Measurements from ENCODE around the gene THOC6. TPM values are rescaled to one million over a fixed set of nuclear protein-coding genes. Genes with fewer than 3 reads are reported as not detected.
"Not testable (repeated sequence)": the region's sequence is repeated elsewhere in the genome, so short reads cannot be mapped to it uniquely, and the experiment has no call there.

Gene THOC6
- total RNA-seq, 2 experiments from 2014 or later, result 46.9 to 50.2 TPM

DNA sequence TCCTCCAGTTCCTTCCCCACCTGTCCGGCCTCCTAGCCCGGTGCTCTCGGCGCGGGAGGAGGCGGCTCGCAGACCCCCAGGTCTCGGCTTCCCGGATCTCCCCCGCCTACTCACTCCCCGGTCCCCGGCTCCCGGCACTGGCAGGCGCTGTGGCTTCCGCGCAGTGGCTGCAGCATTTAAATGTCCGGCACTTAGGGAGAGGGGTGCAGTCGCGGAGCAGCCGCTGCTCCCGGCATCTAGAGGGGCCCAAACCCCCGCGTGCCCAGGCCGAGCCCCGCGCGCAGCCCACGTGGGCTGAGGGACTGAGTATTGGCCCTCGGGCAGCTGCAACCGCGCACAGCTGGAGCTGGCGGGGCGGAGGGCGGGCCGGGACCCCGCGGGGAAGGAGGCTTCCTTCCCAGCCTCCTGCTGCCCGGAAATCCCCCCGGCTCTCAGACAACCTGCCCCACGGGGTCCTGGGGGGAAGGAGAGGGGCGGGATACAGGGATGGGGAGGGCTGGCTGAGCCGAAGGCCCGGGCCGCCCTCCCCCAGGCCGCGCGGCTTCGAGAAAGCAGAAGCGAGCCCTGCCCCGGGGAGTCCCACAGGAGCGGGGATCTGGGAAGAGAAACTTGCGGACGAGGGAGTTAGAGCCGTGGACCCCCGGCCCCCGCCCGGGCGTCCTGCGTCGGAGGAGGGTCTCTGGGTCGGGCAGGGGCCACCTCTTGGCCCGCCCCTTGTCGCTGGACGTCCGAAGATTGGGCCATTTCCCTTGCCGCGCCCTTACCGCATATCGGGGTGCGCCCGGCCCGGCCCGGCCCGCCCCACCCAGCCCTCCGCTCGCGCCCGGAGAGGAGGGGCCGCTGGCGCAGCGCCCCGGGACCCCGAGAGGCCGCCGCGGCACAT is 22.2 kb downstream of the THOC6 start, which contains the start of gene MMP25:
Gene MMP25, plus strand, starts transcription at position 804 of the 883 bp plus-strand sequence. CDS start 357 bp downstream, outside the sequence.
- Mint-ChIP-seq H3K9me3 (ENCODE audit: low read depth) (no peaks in the 10 kb centered on the region), H3K36me3 (ENCODE audit: low read depth) (no peaks in the 10 kb centered on the region), H3K27me3 (peaks cover 42% of the 10 kb centered on the region), H3K27ac (no peak within 1 kb of the TSS), H3K4me3 (peak within 1 kb of the TSS; percentile 63), H3K4me1 (peaks cover 14% of the 10 kb centered on the region)
- ChIA-PET POLR2A (no interaction called here), CTCF (interaction anchor here (0.9 to 1.7 kb wide), 5 partner anchors 11 to 122 kb away, joined by 4 to 12 read pairs (median 4); no protein-coding TSS in a partner anchor)
- intact Hi-C loops (cut with DNase I, micrococcal nuclease), result no loop called here
- peak; percentile 19 for ATAC-seq
- DNase-seq, result no peak

GRCh38 chr16:3046641-3047386 is 23.0 kb downstream of the THOC6 start:
- Mint-ChIP-seq H3K27me3 (peaks cover 40% of the 10 kb centered on the region), H3K9me3 (ENCODE audit: low read depth) (no peaks in the 10 kb centered on the region), H3K27ac (no peak overlapping the region), H3K36me3 (ENCODE audit: low read depth) (no peaks in the 10 kb centered on the region), H3K4me3 (peak overlapping the region; percentile 43), H3K4me1 (peaks cover 19% of the 10 kb centered on the region)
- ATAC-seq (peak; percentile 31), DNase-seq (peak; percentile 43)
- POLR2A ChIA-PET, result no interaction called here
- CTCF ChIA-PET, result interaction anchor here (2.1 to 6.0 kb wide), 3 partner anchors 12 to 83 kb away, joined by 5 to 61 read pairs (median 13); no protein-coding TSS in a partner anchor
- intact Hi-C loops (cut with DNase I, micrococcal nuclease), result no loop called here

DNA sequence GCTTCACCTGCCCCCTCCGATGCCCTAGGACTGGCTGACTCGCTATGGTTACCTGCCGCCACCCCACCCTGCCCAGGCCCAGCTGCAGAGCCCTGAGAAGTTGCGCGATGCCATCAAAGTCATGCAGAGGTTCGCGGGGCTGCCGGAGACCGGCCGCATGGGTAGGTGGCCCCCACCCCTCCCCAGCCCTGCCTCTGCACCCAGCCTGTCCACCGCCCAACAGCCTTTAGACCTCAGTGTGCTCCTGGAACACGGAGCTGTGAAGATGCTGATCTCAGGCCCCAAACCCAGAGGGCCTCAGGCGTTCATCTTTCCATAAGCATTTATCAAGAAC is 23.5 kb downstream of the THOC6 start:
- no peaks in the 10 kb centered on the region for H3K36me3 Mint-ChIP-seq (ENCODE audit: low read depth)
- H3K4me1 Mint-ChIP-seq, result peaks cover 19% of the 10 kb centered on the region
- DNase-seq, result no peak
- POLR2A ChIA-PET, result no interaction called here
- no peak overlapping the region for H3K4me3 Mint-ChIP-seq
- H3K27me3 Mint-ChIP-seq, result peaks cover 40% of the 10 kb centered on the region
- no peak for ATAC-seq
- intact Hi-C loops (cut with DNase I, micrococcal nuclease), result no loop called here
- H3K27ac Mint-ChIP-seq, result no peak overlapping the region
- CTCF ChIA-PET, result interaction anchor here (2.1 to 6.0 kb wide), 3 partner anchors 11 to 82 kb away, joined by 5 to 61 read pairs (median 13); no protein-coding TSS in a partner anchor
- H3K9me3 Mint-ChIP-seq (ENCODE audit: low read depth), result no peaks in the 10 kb centered on the region

GRCh38 chr16:3049921-3050481 is 26.2 kb downstream of the THOC6 start:
- no peak overlapping the region for H3K4me3 Mint-ChIP-seq
- no peaks in the 10 kb centered on the region for H3K9me3 Mint-ChIP-seq (ENCODE audit: low read depth)
- intact Hi-C loops (cut with DNase I, micrococcal nuclease), result no loop called here
- no peak overlapping the region for H3K27ac Mint-ChIP-seq
- ChIA-PET POLR2A (no interaction called here), CTCF (interaction anchor here (1.0 to 6.0 kb wide), 2 partner anchors 19 to 116 kb away, joined by 3 to 61 read pairs; no protein-coding TSS in a partner anchor)
- H3K36me3 Mint-ChIP-seq (ENCODE audit: low read depth), result peaks cover 4% of the 10 kb centered on the region
- ATAC-seq (no peak), DNase-seq (no peak)
- H3K27me3 Mint-ChIP-seq, result peaks cover 19% of the 10 kb centered on the region
- peaks cover 25% of the 10 kb centered on the region for H3K4me1 Mint-ChIP-seq

DNA sequence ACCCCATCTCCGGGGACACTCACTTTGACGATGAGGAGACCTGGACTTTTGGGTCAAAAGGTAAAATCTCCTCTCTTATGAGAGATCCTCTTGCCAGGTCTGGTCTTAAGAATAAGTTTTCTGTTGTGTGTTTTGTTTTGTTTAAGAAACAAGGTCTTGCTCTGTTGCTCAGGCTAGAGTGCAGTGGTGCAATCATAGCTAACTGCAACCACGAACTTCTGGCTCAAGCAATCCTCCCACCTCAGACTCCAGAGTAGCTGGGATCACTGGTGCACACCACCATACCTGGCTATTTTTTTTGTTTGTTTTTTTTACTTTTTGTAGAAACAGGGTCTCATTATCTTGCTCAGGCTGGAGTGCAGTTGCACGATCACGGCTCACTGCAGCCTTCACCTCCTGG is 26.7 kb downstream of the THOC6 start:
- intact Hi-C loops (cut with DNase I, micrococcal nuclease), result no loop called here
- Mint-ChIP-seq H3K36me3 (ENCODE audit: low read depth) (peaks cover 6% of the 10 kb centered on the region), H3K9me3 (ENCODE audit: low read depth) (no peaks in the 10 kb centered on the region), H3K27me3 (peaks cover 15% of the 10 kb centered on the region), H3K27ac (no peak overlapping the region), H3K4me3 (no peak overlapping the region), H3K4me1 (peaks cover 26% of the 10 kb centered on the region)
- no peak for DNase-seq
- no peak for ATAC-seq
- ChIA-PET POLR2A (no interaction called here), CTCF (interaction anchor here (1.0 to 6.0 kb wide), 3 partner anchors 19 to 116 kb away, joined by 3 to 61 read pairs (median 3); no protein-coding TSS in a partner anchor)

DNA sequence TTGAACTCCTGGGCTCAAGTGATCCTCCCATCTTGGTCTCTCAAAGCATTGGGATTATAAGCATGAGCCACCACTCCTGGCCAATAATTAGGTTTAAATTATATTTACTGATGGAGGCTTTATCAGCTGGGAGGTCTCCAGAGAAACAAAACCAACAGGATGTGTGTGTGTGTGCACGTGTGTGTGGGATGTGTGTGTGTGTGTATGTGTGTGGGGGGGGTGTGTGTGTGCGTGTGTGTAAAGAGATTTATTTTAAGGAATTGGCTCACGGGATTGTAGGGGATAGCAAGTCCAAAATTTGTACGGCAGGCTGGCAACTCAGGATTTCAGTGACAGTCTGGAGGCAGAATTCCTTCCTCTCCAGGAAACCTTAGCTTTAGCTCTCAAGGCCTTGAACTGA is 27.2 kb downstream of the THOC6 start:
- Mint-ChIP-seq H3K4me3 (no peak overlapping the region), H3K27ac (no peak overlapping the region), H3K4me1 (peaks cover 28% of the 10 kb centered on the region), H3K9me3 (ENCODE audit: low read depth) (no peaks in the 10 kb centered on the region), H3K36me3 (ENCODE audit: low read depth) (peaks cover 6% of the 10 kb centered on the region), H3K27me3 (peaks cover 14% of the 10 kb centered on the region)
- DNase-seq, result no peak
- intact Hi-C loops (cut with DNase I, micrococcal nuclease), result no loop called here
- ChIA-PET POLR2A (interaction anchor here (1.0 kb wide), 1 partner anchor 21 kb away, joined by 3 read pairs; no protein-coding TSS in a partner anchor), CTCF (interaction anchor here (0.6 to 6.0 kb wide), 5 partner anchors 20 to 115 kb away, joined by 3 to 61 read pairs (median 3); no protein-coding TSS in a partner anchor)
- ATAC-seq, result no peak

DNA sequence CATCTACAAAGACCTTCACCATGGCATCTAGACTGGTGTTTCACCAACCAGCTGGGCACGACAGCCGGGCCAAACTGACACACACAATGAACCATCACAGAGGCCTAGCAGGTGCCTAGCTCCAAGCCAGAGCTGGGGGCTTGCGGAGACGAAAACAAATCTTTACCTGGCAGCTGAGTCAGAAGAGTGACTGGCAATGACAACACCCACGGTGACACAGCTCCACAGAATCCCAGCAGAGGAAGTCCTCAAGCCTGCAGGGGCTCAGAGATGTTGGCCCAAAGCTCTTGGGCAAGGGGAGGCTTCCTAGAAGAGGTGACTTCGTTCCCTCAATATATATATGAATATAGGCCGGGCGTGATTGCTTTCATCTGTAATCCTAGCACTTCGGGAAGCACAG is 27.7 kb downstream of the THOC6 start:
- Mint-ChIP-seq H3K4me1 (peaks cover 30% of the 10 kb centered on the region), H3K4me3 (no peak overlapping the region), H3K27ac (no peak overlapping the region), H3K27me3 (peaks cover 14% of the 10 kb centered on the region), H3K9me3 (ENCODE audit: low read depth) (no peaks in the 10 kb centered on the region), H3K36me3 (ENCODE audit: low read depth) (peaks cover 6% of the 10 kb centered on the region)
- intact Hi-C loops (cut with DNase I, micrococcal nuclease), result no loop called here
- DNase-seq (no peak), ATAC-seq (no peak)
- POLR2A ChIA-PET, result interaction anchor here (1.0 kb wide), 1 partner anchor 21 kb away, joined by 3 read pairs; no protein-coding TSS in a partner anchor
- CTCF ChIA-PET, result interaction anchor here (0.6 to 6.0 kb wide), 4 partner anchors 20 to 115 kb away, joined by 3 to 61 read pairs (median 4); no protein-coding TSS in a partner anchor

DNA sequence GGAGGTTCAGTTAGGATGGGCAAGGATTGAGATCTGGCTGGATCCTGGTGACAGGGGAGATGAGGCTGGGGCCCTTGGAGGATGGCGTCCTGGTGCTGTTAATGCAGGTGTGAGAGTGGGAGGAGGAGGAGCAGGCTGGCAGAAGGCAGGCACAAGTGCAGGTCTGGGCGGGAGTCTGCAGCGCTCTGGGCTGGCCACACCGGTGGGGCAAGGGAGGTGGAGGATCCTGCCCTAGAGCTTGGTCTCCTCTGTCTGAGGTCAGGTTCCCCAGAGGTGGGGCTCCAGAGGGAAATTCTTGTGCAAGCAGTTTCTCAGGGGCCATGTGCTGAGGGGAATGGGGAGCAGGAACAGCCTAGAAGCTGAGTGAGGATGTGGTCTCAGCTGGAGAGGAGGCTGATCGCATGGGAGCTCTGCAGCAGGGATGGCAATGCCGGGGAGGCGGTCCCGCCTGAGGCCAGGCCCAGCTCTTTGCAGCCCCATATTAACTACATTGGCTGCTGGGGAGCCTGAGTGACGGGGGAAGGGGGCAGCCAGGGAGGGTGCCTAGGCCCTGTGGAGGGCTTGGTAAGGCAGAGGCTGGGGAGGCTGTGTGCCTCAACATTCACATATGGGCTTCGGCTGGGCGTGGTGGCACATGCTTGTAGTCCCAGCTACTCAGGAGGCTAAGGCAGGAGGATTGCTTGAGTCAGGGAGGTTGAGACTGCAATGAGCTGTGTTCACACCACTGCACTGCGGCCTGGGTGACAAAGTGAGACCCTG is 28.9 kb downstream of the THOC6 start:
- intact Hi-C loops (cut with DNase I, micrococcal nuclease); POLR2A ChIA-PET; H3K9me3 Mint-ChIP-seq (ENCODE audit: low read depth); H3K27me3 Mint-ChIP-seq; H3K4me3 Mint-ChIP-seq: not testable (repeated sequence)
- H3K4me1 Mint-ChIP-seq, result peaks cover 37% of the 10 kb centered on the region
- ATAC-seq (peak; percentile 79), DNase-seq (peak; percentile 67)
- peaks cover 12% of the 10 kb centered on the region for H3K36me3 Mint-ChIP-seq (ENCODE audit: low read depth)
- peak overlapping the region; percentile 25 for H3K27ac Mint-ChIP-seq
- CTCF ChIA-PET, result interaction anchor here (6.0 kb wide), 1 partner anchor 21 kb away, joined by 61 read pairs; no protein-coding TSS in a partner anchor

- H3K27me3 Mint-ChIP-seq; H3K9me3 Mint-ChIP-seq (ENCODE audit: low read depth); DNase-seq; intact Hi-C loops (cut with DNase I, micrococcal nuclease); POLR2A ChIA-PET; CTCF ChIA-PET; H3K27ac Mint-ChIP-seq; H3K4me3 Mint-ChIP-seq: not testable (repeated sequence)
- peak; percentile 1 for ATAC-seq
- Mint-ChIP-seq H3K4me1 (peaks cover 37% of the 10 kb centered on the region), H3K36me3 (ENCODE audit: low read depth) (peaks cover 12% of the 10 kb centered on the region)
Observed at GRCh38 chr16:3053330-3053710, 29.5 kb downstream of the THOC6 start.

DNA sequence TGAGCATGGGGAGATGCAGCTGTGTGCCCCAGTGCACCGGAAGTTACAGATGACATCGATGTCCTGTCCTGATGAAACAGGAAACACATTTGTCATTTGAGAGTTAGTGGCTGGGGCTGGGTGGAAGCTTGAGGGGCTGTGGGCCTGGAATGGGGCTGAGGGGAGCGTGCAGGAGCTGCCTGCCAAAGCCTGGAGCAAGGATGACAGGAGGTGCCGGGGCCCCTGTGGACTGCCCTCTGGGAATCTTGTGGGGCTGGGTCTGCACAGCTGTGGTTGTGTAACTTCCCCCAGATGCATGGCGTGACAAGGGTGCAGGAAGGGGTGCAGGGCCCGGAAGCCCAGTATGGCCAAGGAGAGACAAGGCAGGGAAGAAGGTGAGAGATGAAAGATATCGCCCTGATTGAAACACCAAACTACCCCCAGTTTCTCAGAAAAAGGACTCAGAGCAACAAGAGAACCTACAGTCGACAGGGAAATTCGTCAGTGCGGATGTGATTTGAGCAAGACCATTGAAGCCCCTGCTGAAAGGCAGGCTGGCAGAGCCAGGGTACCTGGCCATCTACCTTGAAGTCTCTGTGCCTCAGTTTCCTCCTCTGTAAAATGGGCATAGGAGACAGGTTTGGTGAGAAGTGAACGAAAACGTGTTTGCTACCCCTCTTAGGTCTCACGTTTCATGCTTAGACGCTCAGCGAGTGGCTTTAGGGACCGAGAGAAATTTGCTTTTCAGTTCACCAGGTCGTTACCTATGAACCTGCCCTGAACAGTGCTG is 31.3 kb downstream of the THOC6 start:
- H3K4me1 Mint-ChIP-seq, result peaks cover 44% of the 10 kb centered on the region
- no peaks in the 10 kb centered on the region for H3K9me3 Mint-ChIP-seq (ENCODE audit: low read depth)
- H3K4me3 Mint-ChIP-seq, result no peak overlapping the region
- H3K27me3 Mint-ChIP-seq, result no peaks in the 10 kb centered on the region
- intact Hi-C loops (cut with DNase I, micrococcal nuclease), result loop anchor here in 1 of 2 experiments (5.0 kb wide), 1 partner anchor 33 kb away; the partner anchor contains the start of genes HCFC1R1, THOC6 and TNFRSF12A
- H3K36me3 Mint-ChIP-seq (ENCODE audit: low read depth), result peaks cover 13% of the 10 kb centered on the region
- peak overlapping the region; percentile 65 for H3K27ac Mint-ChIP-seq
- ChIA-PET POLR2A (interaction anchor here (0.5 kb wide), 1 partner anchor 27 kb away, joined by 3 read pairs; no protein-coding TSS in a partner anchor), CTCF (interaction anchor here (0.7 to 0.9 kb wide), 2 partner anchors 23 to 41 kb away, joined by 3 read pairs; no protein-coding TSS in a partner anchor)
- ATAC-seq (no peak), DNase-seq (no peak)
